ENCODE results near the gene WDR54. TPM values are rescaled to one million over a fixed set of nuclear protein-coding genes. Genes with fewer than 3 reads are reported as not detected.

WDR54 gene
- total and polyA plus RNA-seq, 10 of the 15 experiments (the other 5 are each of a cell fraction or from before 2014, with no cell fraction given) = 38.2 to 116 (median 89.1) TPM

DNA sequence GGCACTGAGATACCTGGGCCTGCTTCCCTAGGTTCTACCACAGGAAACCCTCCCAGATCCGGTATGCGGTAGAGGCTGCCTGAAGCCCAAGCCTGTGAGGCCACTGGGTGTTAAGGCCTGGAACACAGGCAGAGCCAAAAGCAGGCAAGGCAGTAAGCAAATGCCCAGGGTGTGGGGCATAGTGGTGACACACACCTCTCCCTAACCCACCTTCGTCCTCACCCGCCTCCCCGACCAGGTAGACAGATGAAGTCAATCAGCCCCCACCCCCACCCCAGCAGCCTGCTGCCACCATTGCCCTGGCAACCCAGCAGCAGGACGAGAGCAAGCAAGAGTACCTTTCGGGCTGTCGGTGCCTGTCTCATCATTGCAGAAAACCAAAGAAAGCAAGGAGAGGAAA, 47.5 kb upstream of the WDR54 start:
- no peaks in the 10 kb centered on the region for H3K27me3 ChIP-seq (replicated peaks in 1 of 2; ENCODE audit: control insufficient read depth in 2 of 2, insufficient read depth in 2 of 2, low read length in 1 of 2)
- ChIA-PET POLR2A (no interaction called here), RAD21 (ENCODE audit: unreplicated experiment) (no interaction called here), SMC1A (ENCODE audit: uncharacterized antibody, unreplicated experiment) (no interaction called here), CTCF (no interaction called here)
- H4K20me1 ChIP-seq (ENCODE audit: control insufficient read depth, insufficient read depth) = 0 out of 2 replicates have a peak, but pooled peaks cover under 1% of the 10 kb centered on the region
- H2AFZ ChIP-seq (ENCODE audit: control insufficient read depth, low read depth, low read length) = no peak overlapping the region
- 84% methylated on average over 7 of the region's 8 CpGs for WGBS (ENCODE audit: insufficient coverage, insufficient replicate concordance, low lambda C conversion rate, missing lambda C conversion rate)
- H3K79me2 ChIP-seq (ENCODE audit: control insufficient read depth, insufficient read depth, low read length) = no peaks in the 10 kb centered on the region; the same call in 1 of the 2 replicates
- FAIRE-seq = no peak
- H3K9me3 ChIP-seq (replicated peaks; ENCODE audit: control insufficient read depth, insufficient read depth, low read length) = no peaks in the 10 kb centered on the region
- DNase-seq (ENCODE audit: low read depth, low spot score) = no peak
- ATAC-seq = no peak
- H3K36me3 ChIP-seq (ENCODE audit: control insufficient read depth in 2 of 2, insufficient read depth in 2 of 2, low read length in 1 of 2) = peaks cover 20 to 24% of the 10 kb centered on the region in 2 experiments; a peak in 3 of 4 replicates
- H3K27ac ChIP-seq (ENCODE audit: control insufficient read depth, insufficient read depth) = no peak overlapping the region
- no peaks in the 10 kb centered on the region; the same call in 1 of the 2 replicates for H3K4me1 ChIP-seq (ENCODE audit: control insufficient read depth, insufficient read depth, low read length)
- H3K4me2 ChIP-seq (ENCODE audit: control insufficient read depth, insufficient read depth) = no peak overlapping the region
- intact Hi-C loops (cut with micrococcal nuclease; ENCODE audit: unreplicated experiment) = no loop called here
- in situ Hi-C loops (cut with MboI) = no loop called here
- BruUV-seq (replicated peaks) = no TSS peak
- H3K9ac ChIP-seq (ENCODE audit: control insufficient read depth, insufficient read depth, low read length) = no peak overlapping the region
- H3K4me3 ChIP-seq = no peak overlapping the region
- TF ChIP-seq RUNX3 (IDR thresholded peaks at IDR 0.05; ENCODE audit: low read length) (no peak), TARDBP (IDR thresholded peaks at IDR 0.05; ENCODE audit: borderline replicate concordance) (no peak), NFXL1 (IDR thresholded peaks at IDR 0.05; ENCODE audit: borderline replicate concordance) (no peak), POLR2A (IDR thresholded peaks at IDR 0.05; ENCODE audit: low read depth, low read length) (no peak), ZNF217 (IDR thresholded peaks at IDR 0.05) (no peak), CREB1 (IDR thresholded peaks at IDR 0.05; ENCODE audit: low read depth) (no peak), BHLHE40 (IDR thresholded peaks at IDR 0.05; ENCODE audit: borderline replicate concordance in 1 of 2, low read depth in 2 of 2, low read length in 1 of 2) (no peak), MTA3 (IDR thresholded peaks at IDR 0.05; ENCODE audit: borderline replicate concordance, low read length) (no peak)
- TF ChIP-seq, protein P1, sequence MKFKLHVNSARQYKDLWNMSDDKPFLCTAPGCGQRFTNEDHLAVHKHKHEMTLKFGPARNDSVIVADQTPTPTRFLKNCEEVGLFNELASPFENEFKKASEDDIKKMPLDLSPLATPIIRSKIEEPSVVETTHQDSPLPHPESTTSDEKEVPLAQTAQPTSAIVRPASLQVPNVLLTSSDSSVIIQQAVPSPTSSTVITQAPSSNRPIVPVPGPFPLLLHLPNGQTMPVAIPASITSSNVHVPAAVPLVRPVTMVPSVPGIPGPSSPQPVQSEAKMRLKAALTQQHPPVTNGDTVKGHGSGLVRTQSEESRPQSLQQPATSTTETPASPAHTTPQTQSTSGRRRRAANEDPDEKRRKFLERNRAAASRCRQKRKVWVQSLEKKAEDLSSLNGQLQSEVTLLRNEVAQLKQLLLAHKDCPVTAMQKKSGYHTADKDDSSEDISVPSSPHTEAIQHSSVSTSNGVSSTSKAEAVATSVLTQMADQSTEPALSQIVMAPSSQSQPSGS (IDR thresholded peaks at IDR 0.05; ENCODE audit: low read length) = no peak
- TF ChIP-seq, protein P2, sequence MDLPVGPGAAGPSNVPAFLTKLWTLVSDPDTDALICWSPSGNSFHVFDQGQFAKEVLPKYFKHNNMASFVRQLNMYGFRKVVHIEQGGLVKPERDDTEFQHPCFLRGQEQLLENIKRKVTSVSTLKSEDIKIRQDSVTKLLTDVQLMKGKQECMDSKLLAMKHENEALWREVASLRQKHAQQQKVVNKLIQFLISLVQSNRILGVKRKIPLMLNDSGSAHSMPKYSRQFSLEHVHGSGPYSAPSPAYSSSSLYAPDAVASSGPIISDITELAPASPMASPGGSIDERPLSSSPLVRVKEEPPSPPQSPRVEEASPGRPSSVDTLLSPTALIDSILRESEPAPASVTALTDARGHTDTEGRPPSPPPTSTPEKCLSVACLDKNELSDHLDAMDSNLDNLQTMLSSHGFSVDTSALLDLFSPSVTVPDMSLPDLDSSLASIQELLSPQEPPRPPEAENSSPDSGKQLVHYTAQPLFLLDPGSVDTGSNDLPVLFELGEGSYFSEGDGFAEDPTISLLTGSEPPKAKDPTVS (IDR thresholded peaks at IDR 0.05; ENCODE audit: low read depth, low read length) = no peak
- TF ChIP-seq, protein P3, sequence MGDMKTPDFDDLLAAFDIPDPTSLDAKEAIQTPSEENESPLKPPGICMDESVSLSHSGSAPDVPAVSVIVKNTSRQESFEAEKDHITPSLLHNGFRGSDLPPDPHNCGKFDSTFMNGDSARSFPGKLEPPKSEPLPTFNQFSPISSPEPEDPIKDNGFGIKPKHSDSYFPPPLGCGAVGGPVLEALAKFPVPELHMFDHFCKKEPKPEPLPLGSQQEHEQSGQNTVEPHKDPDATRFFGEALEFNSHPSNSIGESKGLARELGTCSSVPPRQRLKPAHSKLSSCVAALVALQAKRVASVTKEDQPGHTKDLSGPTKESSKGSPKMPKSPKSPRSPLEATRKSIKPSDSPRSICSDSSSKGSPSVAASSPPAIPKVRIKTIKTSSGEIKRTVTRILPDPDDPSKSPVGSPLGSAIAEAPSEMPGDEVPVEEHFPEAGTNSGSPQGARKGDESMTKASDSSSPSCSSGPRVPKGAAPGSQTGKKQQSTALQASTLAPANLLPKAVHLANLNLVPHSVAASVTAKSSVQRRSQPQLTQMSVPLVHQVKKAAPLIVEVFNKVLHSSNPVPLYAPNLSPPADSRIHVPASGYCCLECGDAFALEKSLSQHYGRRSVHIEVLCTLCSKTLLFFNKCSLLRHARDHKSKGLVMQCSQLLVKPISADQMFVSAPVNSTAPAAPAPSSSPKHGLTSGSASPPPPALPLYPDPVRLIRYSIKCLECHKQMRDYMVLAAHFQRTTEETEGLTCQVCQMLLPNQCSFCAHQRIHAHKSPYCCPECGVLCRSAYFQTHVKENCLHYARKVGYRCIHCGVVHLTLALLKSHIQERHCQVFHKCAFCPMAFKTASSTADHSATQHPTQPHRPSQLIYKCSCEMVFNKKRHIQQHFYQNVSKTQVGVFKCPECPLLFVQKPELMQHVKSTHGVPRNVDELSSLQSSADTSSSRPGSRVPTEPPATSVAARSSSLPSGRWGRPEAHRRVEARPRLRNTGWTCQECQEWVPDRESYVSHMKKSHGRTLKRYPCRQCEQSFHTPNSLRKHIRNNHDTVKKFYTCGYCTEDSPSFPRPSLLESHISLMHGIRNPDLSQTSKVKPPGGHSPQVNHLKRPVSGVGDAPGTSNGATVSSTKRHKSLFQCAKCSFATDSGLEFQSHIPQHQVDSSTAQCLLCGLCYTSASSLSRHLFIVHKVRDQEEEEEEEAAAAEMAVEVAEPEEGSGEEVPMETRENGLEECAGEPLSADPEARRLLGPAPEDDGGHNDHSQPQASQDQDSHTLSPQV (IDR thresholded peaks at IDR 0.05) = no peak
- TF ChIP-seq, protein P4, sequence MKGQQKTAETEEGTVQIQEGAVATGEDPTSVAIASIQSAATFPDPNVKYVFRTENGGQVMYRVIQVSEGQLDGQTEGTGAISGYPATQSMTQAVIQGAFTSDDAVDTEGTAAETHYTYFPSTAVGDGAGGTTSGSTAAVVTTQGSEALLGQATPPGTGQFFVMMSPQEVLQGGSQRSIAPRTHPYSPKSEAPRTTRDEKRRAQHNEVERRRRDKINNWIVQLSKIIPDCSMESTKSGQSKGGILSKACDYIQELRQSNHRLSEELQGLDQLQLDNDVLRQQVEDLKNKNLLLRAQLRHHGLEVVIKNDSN (IDR thresholded peaks at IDR 0.05; ENCODE audit: borderline replicate concordance, extremely low read length, insufficient read depth, low read depth, low read length) = no peak
- TF ChIP-seq, protein P5, sequence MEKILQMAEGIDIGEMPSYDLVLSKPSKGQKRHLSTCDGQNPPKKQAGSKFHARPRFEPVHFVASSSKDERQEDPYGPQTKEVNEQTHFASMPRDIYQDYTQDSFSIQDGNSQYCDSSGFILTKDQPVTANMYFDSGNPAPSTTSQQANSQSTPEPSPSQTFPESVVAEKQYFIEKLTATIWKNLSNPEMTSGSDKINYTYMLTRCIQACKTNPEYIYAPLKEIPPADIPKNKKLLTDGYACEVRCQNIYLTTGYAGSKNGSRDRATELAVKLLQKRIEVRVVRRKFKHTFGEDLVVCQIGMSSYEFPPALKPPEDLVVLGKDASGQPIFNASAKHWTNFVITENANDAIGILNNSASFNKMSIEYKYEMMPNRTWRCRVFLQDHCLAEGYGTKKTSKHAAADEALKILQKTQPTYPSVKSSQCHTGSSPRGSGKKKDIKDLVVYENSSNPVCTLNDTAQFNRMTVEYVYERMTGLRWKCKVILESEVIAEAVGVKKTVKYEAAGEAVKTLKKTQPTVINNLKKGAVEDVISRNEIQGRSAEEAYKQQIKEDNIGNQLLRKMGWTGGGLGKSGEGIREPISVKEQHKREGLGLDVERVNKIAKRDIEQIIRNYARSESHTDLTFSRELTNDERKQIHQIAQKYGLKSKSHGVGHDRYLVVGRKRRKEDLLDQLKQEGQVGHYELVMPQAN (conservative IDR thresholded peaks at IDR 0.05) = no peak
- TF ChIP-seq, protein P6, sequence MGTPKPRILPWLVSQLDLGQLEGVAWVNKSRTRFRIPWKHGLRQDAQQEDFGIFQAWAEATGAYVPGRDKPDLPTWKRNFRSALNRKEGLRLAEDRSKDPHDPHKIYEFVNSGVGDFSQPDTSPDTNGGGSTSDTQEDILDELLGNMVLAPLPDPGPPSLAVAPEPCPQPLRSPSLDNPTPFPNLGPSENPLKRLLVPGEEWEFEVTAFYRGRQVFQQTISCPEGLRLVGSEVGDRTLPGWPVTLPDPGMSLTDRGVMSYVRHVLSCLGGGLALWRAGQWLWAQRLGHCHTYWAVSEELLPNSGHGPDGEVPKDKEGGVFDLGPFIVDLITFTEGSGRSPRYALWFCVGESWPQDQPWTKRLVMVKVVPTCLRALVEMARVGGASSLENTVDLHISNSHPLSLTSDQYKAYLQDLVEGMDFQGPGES (IDR thresholded peaks at IDR 0.05) = no peak

Data from GM12878 (cell line).